ENCODE data around the gene CRELD2. TPM values are rescaled to one million over a fixed set of nuclear protein-coding genes. Genes with fewer than 3 reads are reported as not detected.

The CRELD2 gene
- total and polyA plus RNA-seq, 2 of the 4 experiments (the other 2 are of a cell fraction): 36.2 to 70.7 TPM

DNA sequence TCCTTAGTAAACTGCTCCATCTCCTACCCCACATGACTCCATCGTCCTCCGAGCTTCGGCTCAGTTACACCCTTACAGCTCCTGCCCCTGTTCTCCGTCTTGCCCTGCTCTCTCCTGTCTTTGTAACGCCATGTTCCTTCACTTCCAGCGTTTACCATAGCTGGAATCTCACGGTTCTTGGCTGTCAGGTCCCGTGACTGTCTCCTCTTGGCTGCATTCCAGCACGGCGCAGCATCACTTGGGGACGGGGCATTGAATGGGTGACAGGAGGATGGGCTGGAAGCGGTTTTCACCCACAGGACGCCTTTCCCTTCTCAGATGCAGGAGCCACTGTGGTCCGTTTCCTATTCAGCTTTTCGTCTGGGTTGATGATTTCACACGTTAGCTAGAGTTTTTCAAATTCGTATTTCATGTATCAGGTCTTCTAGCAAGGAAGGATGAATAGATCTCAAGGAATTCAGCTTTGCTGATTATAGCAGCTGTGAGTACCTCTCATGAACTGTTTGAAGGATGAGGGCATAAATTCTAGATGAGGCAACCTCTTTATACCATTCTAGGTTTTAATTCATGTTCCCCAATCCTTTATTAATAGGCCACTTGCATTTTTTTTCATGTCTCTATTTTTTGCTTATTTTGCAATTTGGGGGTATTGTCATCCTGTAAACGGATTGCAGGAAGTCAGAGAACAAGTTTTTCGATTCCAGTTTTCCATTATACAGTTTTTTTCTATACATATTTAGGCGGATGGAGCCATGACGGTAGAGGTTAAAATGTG is 35.7 kb upstream of the CRELD2 start:
- Histone ChIP-seq H2AFZ (replicated peaks; ENCODE audit: low read length, poor library complexity) (peak overlapping the region; percentile 53), H4K91ac (ENCODE audit: insufficient read depth, low read depth, low read length) (no peak overlapping the region), H2AK9ac (replicated peaks; ENCODE audit: low read depth, low read length, poor library complexity) (no peak overlapping the region), H2BK120ac (ENCODE audit: low read depth, low read length) (no peak overlapping the region), H3K56ac (ENCODE audit: extremely low read depth, insufficient read depth, low read length) (no peak overlapping the region), H2AK5ac (ENCODE audit: low read depth, low read length) (no peak overlapping the region), H2BK15ac (ENCODE audit: low read depth, low read length) (no peak overlapping the region), H2BK5ac (ENCODE audit: low read depth, low read length, poor library complexity, severe bottlenecking) (no peak overlapping the region), H2BK20ac (ENCODE audit: low read depth, low read length) (0 out of 2 replicates have a peak overlapping the region, but pooled peaks have one; percentile 41), H3K4me3 (ENCODE audit: insufficient read depth, low read depth, low read length) (no peak overlapping the region), H3K18ac (ENCODE audit: low read depth, low read length) (no peak overlapping the region), H3K4me1 (ENCODE audit: control insufficient read depth, insufficient read depth, low read length) (peaks cover 4% of the 10 kb centered on the region; the same call in 1 of the 2 replicates), H3K23ac (ENCODE audit: low read depth, low read length) (no peak overlapping the region), H3K36me3 (ENCODE audit: control insufficient read depth, insufficient read depth, low read length) (peaks cover 33% of the 10 kb centered on the region), H3K9me1 (ENCODE audit: insufficient read depth, low read length) (peaks cover 11% of the 10 kb centered on the region), H3K14ac (replicated peaks; ENCODE audit: low read depth, low read length) (no peak overlapping the region; the same call in 1 of the 2 replicates), H4K8ac (ENCODE audit: low read depth in 2 of 2, low read length in 2 of 2) (no peak overlapping the region), H3K27ac (ENCODE audit: insufficient read depth, low read length) (no peak overlapping the region), H4K5ac (ENCODE audit: low read depth, low read length) (no peak overlapping the region), H4K20me1 (ENCODE audit: insufficient read depth, low read length) (peaks cover 43% of the 10 kb centered on the region), H3K79me1 (ENCODE audit: low read depth in 1 of 2, low read length in 2 of 2) (peaks cover 32 to 81% of the 10 kb centered on the region in 2 experiments), H3K27me3 (ENCODE audit: control insufficient read depth, insufficient read depth, low read length) (no peaks in the 10 kb centered on the region), H3K9me3 (ENCODE audit: control insufficient read depth, insufficient read depth, low read length) (peaks cover 4% of the 10 kb centered on the region; the same call in 1 of the 2 replicates), H3K4ac (ENCODE audit: low read depth, low read length) (no peak overlapping the region), H3K4me2 (ENCODE audit: low read depth, low read length) (no peak overlapping the region), H3K9ac (ENCODE audit: low read depth, low read length) (no peak overlapping the region)
- ChIA-PET CTCF (no interaction called here), POLR2A (ENCODE audit: unreplicated experiment) (no interaction called here)
- DNase-seq (peak; percentile 64), ATAC-seq (ENCODE audit: low read depth) (peak; percentile 54)
- in situ Hi-C loops (cut with MboI; ENCODE audit: low sequenced_read_pairs) (no loop called here), intact Hi-C loops (cut with micrococcal nuclease) (no loop called here), dilution Hi-C loops (cut with HindIII; ENCODE audit: low sequenced_read_pairs, unreplicated experiment) (no loop called here)
- TF ChIP-seq MAFK (IDR thresholded peaks at IDR 0.05; ENCODE audit: low read depth, low read length) (peak; percentile 69), RAD21 (IDR thresholded peaks at IDR 0.05; ENCODE audit: low read length) (no peak), CEBPB (IDR thresholded peaks at IDR 0.05; ENCODE audit: low read depth, low read length) (peak; percentile 9; the same call in 1 of the 2 replicates)
- 93% methylated on average over 8 of the region's 21 CpGs; no CpG with 5 or more reads in 1 of the 2 experiments for WGBS, 2 experiments (ENCODE audit: extremely low coverage in 2 of 2, insufficient read length in 1 of 2)
- no TSS peak for BruUV-seq (replicated peaks)

Data from IMR-90 (cell line).